ENCODE results near the gene TYMS. TPM values are rescaled to one million over a fixed set of nuclear protein-coding genes. Genes with fewer than 3 reads are reported as not detected.

TYMS gene
- total and polyA plus RNA-seq, 10 of the 15 experiments (the other 5 are each of a cell fraction or from before 2014, with no cell fraction given), result 34.8 to 524 (median 219) TPM

- TF ChIP-seq NR2C1 (IDR thresholded peaks at IDR 0.05) (no peak), YY1 (IDR thresholded peaks at IDR 0.05; ENCODE audit: low read depth, low read length) (0 out of 2 replicates have a peak, but pooled peaks have one; percentile 9), JUND (IDR thresholded peaks at IDR 0.05; ENCODE audit: low read depth, low read length) (peak; percentile 82; the same call in 1 of the 2 replicates), MXI1 (IDR thresholded peaks at IDR 0.05; ENCODE audit: low read depth, low read length) (peak; percentile 27; the same call in 1 of the 2 replicates), BACH1 (IDR thresholded peaks at IDR 0.05; ENCODE audit: borderline replicate concordance) (peak; percentile 62), HDGF (IDR thresholded peaks at IDR 0.05) (0 out of 2 replicates have a peak, but pooled peaks have one; percentile 29), SMAD5 (IDR thresholded peaks at IDR 0.05; ENCODE audit: low read depth) (peak; percentile 30; the same call in 1 of the 2 replicates), ZSCAN29 (IDR thresholded peaks at IDR 0.05) (no peak), SP1 (IDR thresholded peaks at IDR 0.05; ENCODE audit: low read depth, low read length) (peak; percentile 17), GATAD2B (conservative IDR thresholded peaks at IDR 0.05; ENCODE audit: low read depth) (peak; percentile 25; the same call in 1 of the 2 replicates), HDAC2 (IDR thresholded peaks at IDR 0.05) (no peak), TCF12 (IDR thresholded peaks at IDR 0.05; ENCODE audit: low read depth, low read length) (peak; percentile 84), ELK1 (IDR thresholded peaks at IDR 0.05; ENCODE audit: low read depth, low read length) (no peak), NR2F1 (conservative IDR thresholded peaks at IDR 0.05) (peak; percentile 93), TARDBP (IDR thresholded peaks at IDR 0.05; ENCODE audit: borderline replicate concordance) (no peak), ASH2L (IDR thresholded peaks at IDR 0.05; ENCODE audit: borderline replicate concordance, low read depth) (peak; percentile 85; the same call in 1 of the 2 replicates), POLR2A (IDR thresholded peaks at IDR 0.05; ENCODE audit: low read depth, low read length) (peak; percentile 80), ESRRA (IDR thresholded peaks at IDR 0.05; ENCODE audit: low read length) (0 out of 2 replicates have a peak, but pooled peaks have one; percentile 34)
- TF ChIP-seq, protein P1, sequence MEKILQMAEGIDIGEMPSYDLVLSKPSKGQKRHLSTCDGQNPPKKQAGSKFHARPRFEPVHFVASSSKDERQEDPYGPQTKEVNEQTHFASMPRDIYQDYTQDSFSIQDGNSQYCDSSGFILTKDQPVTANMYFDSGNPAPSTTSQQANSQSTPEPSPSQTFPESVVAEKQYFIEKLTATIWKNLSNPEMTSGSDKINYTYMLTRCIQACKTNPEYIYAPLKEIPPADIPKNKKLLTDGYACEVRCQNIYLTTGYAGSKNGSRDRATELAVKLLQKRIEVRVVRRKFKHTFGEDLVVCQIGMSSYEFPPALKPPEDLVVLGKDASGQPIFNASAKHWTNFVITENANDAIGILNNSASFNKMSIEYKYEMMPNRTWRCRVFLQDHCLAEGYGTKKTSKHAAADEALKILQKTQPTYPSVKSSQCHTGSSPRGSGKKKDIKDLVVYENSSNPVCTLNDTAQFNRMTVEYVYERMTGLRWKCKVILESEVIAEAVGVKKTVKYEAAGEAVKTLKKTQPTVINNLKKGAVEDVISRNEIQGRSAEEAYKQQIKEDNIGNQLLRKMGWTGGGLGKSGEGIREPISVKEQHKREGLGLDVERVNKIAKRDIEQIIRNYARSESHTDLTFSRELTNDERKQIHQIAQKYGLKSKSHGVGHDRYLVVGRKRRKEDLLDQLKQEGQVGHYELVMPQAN (conservative IDR thresholded peaks at IDR 0.05), result peak; percentile 92
- TF ChIP-seq, protein P2, sequence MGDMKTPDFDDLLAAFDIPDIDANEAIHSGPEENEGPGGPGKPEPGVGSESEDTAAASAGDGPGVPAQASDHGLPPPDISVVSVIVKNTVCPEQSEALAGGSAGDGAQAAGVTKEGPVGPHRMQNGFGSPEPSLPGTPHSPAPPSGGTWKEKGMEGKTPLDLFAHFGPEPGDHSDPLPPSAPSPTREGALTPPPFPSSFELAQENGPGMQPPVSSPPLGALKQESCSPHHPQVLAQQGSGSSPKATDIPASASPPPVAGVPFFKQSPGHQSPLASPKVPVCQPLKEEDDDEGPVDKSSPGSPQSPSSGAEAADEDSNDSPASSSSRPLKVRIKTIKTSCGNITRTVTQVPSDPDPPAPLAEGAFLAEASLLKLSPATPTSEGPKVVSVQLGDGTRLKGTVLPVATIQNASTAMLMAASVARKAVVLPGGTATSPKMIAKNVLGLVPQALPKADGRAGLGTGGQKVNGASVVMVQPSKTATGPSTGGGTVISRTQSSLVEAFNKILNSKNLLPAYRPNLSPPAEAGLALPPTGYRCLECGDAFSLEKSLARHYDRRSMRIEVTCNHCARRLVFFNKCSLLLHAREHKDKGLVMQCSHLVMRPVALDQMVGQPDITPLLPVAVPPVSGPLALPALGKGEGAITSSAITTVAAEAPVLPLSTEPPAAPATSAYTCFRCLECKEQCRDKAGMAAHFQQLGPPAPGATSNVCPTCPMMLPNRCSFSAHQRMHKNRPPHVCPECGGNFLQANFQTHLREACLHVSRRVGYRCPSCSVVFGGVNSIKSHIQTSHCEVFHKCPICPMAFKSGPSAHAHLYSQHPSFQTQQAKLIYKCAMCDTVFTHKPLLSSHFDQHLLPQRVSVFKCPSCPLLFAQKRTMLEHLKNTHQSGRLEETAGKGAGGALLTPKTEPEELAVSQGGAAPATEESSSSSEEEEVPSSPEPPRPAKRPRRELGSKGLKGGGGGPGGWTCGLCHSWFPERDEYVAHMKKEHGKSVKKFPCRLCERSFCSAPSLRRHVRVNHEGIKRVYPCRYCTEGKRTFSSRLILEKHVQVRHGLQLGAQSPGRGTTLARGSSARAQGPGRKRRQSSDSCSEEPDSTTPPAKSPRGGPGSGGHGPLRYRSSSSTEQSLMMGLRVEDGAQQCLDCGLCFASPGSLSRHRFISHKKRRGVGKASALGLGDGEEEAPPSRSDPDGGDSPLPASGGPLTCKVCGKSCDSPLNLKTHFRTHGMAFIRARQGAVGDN (IDR thresholded peaks at IDR 0.05), result no peak
- TF ChIP-seq, protein P3, sequence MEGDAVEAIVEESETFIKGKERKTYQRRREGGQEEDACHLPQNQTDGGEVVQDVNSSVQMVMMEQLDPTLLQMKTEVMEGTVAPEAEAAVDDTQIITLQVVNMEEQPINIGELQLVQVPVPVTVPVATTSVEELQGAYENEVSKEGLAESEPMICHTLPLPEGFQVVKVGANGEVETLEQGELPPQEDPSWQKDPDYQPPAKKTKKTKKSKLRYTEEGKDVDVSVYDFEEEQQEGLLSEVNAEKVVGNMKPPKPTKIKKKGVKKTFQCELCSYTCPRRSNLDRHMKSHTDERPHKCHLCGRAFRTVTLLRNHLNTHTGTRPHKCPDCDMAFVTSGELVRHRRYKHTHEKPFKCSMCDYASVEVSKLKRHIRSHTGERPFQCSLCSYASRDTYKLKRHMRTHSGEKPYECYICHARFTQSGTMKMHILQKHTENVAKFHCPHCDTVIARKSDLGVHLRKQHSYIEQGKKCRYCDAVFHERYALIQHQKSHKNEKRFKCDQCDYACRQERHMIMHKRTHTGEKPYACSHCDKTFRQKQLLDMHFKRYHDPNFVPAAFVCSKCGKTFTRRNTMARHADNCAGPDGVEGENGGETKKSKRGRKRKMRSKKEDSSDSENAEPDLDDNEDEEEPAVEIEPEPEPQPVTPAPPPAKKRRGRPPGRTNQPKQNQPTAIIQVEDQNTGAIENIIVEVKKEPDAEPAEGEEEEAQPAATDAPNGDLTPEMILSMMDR (IDR thresholded peaks at IDR 0.05 in 2 of 3, conservative IDR thresholded peaks at IDR 0.05 in 1 of 3; ENCODE audit: control insufficient read depth in 2 of 3, extremely low read depth in 1 of 3, insufficient read depth in 1 of 3, low read depth in 3 of 3, low read length in 3 of 3), result no peak
Observed at GRCh38 chr18:658001-658946, 821 bp downstream of the TYMS start (continued).

All from GM12878 (cell line).